PC-9 (cell line): ENCODE measurements around the gene OR5B21.

Experiments
- EZH2 ChIP-seq: fragments of 200-600 bp; sonication (generic); IDR thresholded peaks from 2 replicates; pipeline ENCODE4 v1.8.0; 2017; ENCODE audit warnings: antibody characterized with exemption, low read depth
- TF ChIP-seq, protein P1 (sequence below): fragments of 200-600 bp; sonication (generic); conservative IDR thresholded peaks from 2 replicates; pipeline ENCODE4 v1.6.1; 2017; ENCODE audit warnings: mixed run types, antibody characterized with exemption, mild to moderate bottlenecking, moderate library complexity

- TF ChIP-seq, protein P1, sequence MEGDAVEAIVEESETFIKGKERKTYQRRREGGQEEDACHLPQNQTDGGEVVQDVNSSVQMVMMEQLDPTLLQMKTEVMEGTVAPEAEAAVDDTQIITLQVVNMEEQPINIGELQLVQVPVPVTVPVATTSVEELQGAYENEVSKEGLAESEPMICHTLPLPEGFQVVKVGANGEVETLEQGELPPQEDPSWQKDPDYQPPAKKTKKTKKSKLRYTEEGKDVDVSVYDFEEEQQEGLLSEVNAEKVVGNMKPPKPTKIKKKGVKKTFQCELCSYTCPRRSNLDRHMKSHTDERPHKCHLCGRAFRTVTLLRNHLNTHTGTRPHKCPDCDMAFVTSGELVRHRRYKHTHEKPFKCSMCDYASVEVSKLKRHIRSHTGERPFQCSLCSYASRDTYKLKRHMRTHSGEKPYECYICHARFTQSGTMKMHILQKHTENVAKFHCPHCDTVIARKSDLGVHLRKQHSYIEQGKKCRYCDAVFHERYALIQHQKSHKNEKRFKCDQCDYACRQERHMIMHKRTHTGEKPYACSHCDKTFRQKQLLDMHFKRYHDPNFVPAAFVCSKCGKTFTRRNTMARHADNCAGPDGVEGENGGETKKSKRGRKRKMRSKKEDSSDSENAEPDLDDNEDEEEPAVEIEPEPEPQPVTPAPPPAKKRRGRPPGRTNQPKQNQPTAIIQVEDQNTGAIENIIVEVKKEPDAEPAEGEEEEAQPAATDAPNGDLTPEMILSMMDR, result no peak
- no peak for TF ChIP-seq EZH2
Observed at GRCh38 chr11:58485961-58486360, 21.9 kb downstream of the OR5B21 start.
